Endothelial cell of umbilical vein (primary cell): Measurements from ENCODE around the gene FANK1. TPM values are rescaled to one million over a fixed set of nuclear protein-coding genes. Genes with fewer than 3 reads are reported as not detected.

Experiments
- BruUV-seq: library from RNA; stranded (reverse); fragments of 400-500 nt; replicated peaks from 2 replicates; lab custom pipeline; 2021; lab: Mats Ljungman, UMichigan
- CTCF ChIA-PET: fragments of 300-600, 350-600 bp; sonication (Branson Sonifier 250); formaldehyde crosslinking; loops from one replicate; lab custom pipeline; 2021; ENCODE audit warnings: antibody characterized with exemption, inconsistent platforms; lab: Charles Lee
- POLR2A ChIA-PET: fragments of 300-600, 350-600 bp; sonication (Branson Sonifier 250); formaldehyde crosslinking; loops from one replicate; lab custom pipeline; 2021; ENCODE audit warnings: antibody characterized with exemption, inconsistent platforms; lab: Charles Lee
- DNase-seq: peaks from one replicate; pipeline ENCODE4 v3.0.0-alpha.2; 2011; ENCODE audit warnings: low read depth, low spot score
- FAIRE-seq: peaks from 2 replicates; lab custom pipeline; 2011; peaks lifted over from hg19 to GRCh38; lab: Jason Lieb, UNC
- H2AFZ ChIP-seq: 2 replicates; pipeline ENCODE4 v1.6.0; 2012; ENCODE audit warnings: low read depth, low read length, control low read depth, inconsistent platforms
- H3K27ac ChIP-seq: 2 replicates; pipeline ENCODE4 v1.5.1; 2011; ENCODE audit warnings: low read depth, mild to moderate bottlenecking, control low read depth, low read length, moderate library complexity; ENCODE audit not compliant: insufficient read depth
- H3K27me3 ChIP-seq, 2 experiments: 2 replicates each; pipeline versions ENCODE4 v1.6.0 to v1.6.1; 2011; ENCODE audit warnings: low read length in 2 of 2, mixed read lengths in 1 of 2; ENCODE audit not compliant: control insufficient read depth in 2 of 2, insufficient read depth in 2 of 2
- H3K36me3 ChIP-seq, 2 experiments: 2 replicates in 1 of 2; 3 replicates in 1 of 2; pipeline ENCODE4 v1.5.1; 2011; ENCODE audit warnings: low read length in 2 of 2, mild to moderate bottlenecking in 1 of 2, moderate library complexity in 1 of 2; ENCODE audit not compliant: control insufficient read depth in 2 of 2, insufficient read depth in 2 of 2; ENCODE audit errors: extremely low read depth in 1 of 2
- H3K4me1 ChIP-seq: 3 replicates; pipeline ENCODE4 v1.5.1; 2011; ENCODE audit warnings: mild to moderate bottlenecking, low read length; ENCODE audit not compliant: control insufficient read depth, insufficient read depth; ENCODE audit errors: extremely low read depth
- H3K4me2 ChIP-seq: 2 replicates; pipeline ENCODE4 v1.6.1; 2011; ENCODE audit warnings: low read length, control low read depth, mixed read lengths; ENCODE audit not compliant: insufficient read depth
- H3K4me3 ChIP-seq, 3 experiments: fragments of 200-600 bp in 1 of 3; sonication (generic), shearing (Covaris generic) in 1 of 3; replicated peaks in 1 of 3; 2 replicates each; pipeline ENCODE4 v1.5.1; 2011 to 2016; ENCODE audit warnings: control low read depth in 3 of 3, low read length in 3 of 3, mild to moderate bottlenecking in 2 of 3, inconsistent platforms in 1 of 3, low read depth in 1 of 3, moderate library complexity in 1 of 3; ENCODE audit not compliant: insufficient read depth in 1 of 3
- H3K79me2 ChIP-seq: 2 replicates; pipeline ENCODE4 v1.6.0; 2012; ENCODE audit warnings: low read length, inconsistent platforms; ENCODE audit not compliant: control insufficient read depth, insufficient read depth
- H3K9ac ChIP-seq: replicated peaks from 2 replicates; pipeline ENCODE3; 2011; ENCODE audit warnings: low read length, control low read depth; ENCODE audit not compliant: insufficient read depth; ENCODE audit errors: extremely low read depth
- H3K9me1 ChIP-seq: replicated peaks from 3 replicates; pipeline ENCODE4 v1.6.0; 2011; ENCODE audit warnings: mild to moderate bottlenecking, low read length; ENCODE audit not compliant: control insufficient read depth, insufficient read depth; ENCODE audit errors: extremely low read depth
- H3K9me3 ChIP-seq: replicated peaks from 2 replicates; pipeline ENCODE4 v1.5.1; 2012; ENCODE audit warnings: low read length, inconsistent platforms; ENCODE audit not compliant: control insufficient read depth, insufficient read depth
- H4K20me1 ChIP-seq: replicated peaks from 2 replicates; pipeline ENCODE3; 2011; ENCODE audit warnings: mild to moderate bottlenecking, low read length; ENCODE audit not compliant: control insufficient read depth, insufficient read depth; ENCODE audit errors: extremely low read depth
- CTCF ChIP-seq, 2 donors: IDR thresholded peaks; 1 replicate in 1 of 2; 2 replicates in 1 of 2; pipeline ENCODE4 v1.5.1; 2011; ENCODE audit warnings: low read length in 2 of 2, mild to moderate bottlenecking in 2 of 2, moderate library complexity in 2 of 2, control low read depth in 1 of 2, inconsistent platforms in 1 of 2, low read depth in 1 of 2; ENCODE audit not compliant: insufficient read depth in 1 of 2; ENCODE audit errors: extremely low read depth in 1 of 2
- EZH2 ChIP-seq: IDR thresholded peaks from 2 replicates; pipeline ENCODE4 v1.6.1; 2012; ENCODE audit warnings: borderline replicate concordance, low read depth, mild to moderate bottlenecking, moderate library complexity, low read length, inconsistent platforms; ENCODE audit not compliant: severe bottlenecking
- FOS ChIP-seq: IDR thresholded peaks from 2 replicates; pipeline ENCODE4 v1.6.1; 2011; ENCODE audit warnings: mild to moderate bottlenecking, low read length, moderate library complexity, borderline replicate concordance; ENCODE audit not compliant: insufficient read depth
- GATA2 ChIP-seq: IDR thresholded peaks from 2 replicates; pipeline ENCODE4 v1.7.0; 2011; ENCODE audit warnings: low read depth, mild to moderate bottlenecking, moderate library complexity, mixed read lengths, low read length; ENCODE audit not compliant: insufficient read length, insufficient read depth
- JUN ChIP-seq: IDR thresholded peaks from 2 replicates; pipeline ENCODE4 v1.6.1; 2011; ENCODE audit warnings: borderline replicate concordance, low read depth; ENCODE audit not compliant: insufficient read length, insufficient read depth
- MAX ChIP-seq: IDR thresholded peaks from 2 replicates; pipeline ENCODE4 v1.6.1; 2011; ENCODE audit not compliant: insufficient read depth, insufficient read length
- MYC ChIP-seq: IDR thresholded peaks from one replicate; pipeline ENCODE4 v1.6.1; 2011; ENCODE audit warnings: mild to moderate bottlenecking, low read depth, low read length
- POLR2A ChIP-seq: IDR thresholded peaks from 2 replicates; pipeline ENCODE4 v1.6.1; 2012; ENCODE audit warnings: low read depth, mild to moderate bottlenecking, control low read depth, low read length
- POLR2AphosphoS5 ChIP-seq: IDR thresholded peaks from 2 replicates; pipeline ENCODE4 v1.6.1; 2012; ENCODE audit warnings: low read depth, mild to moderate bottlenecking, control low read depth, low read length, moderate library complexity; ENCODE audit not compliant: insufficient read depth
- dilution Hi-C: fragments of 300-500 bp; cut with MboI; formaldehyde crosslinking; loops from one replicate; pipeline ENCODE4 v1.15.0; 2019; ENCODE audit warnings: low sequenced_read_pairs; ENCODE audit not compliant: extremely low pct_ligation_motif_present
- intact Hi-C: fragments of 100-400 bp; cut with micrococcal nuclease; formaldehyde crosslinking; loops from one replicate; pipeline ENCODE4 v1.10.0; 2022
- polyA plus RNA-seq, 4 experiments: library from polyadenylated mRNA; depleted of rRNA in 3 of 4; stranded (reverse) in 3 of 4; unstranded in 1 of 4; fragments of >200 nt; gene quantifications; 2 replicates each; pipeline versions ENCODE4 v1.2.1 to v1.2.3, GENCODE V29; 2011 to 2012; ENCODE audit warnings: missing spikeins in 1 of 4
- total RNA-seq: library from RNA; stranded (reverse); gene quantifications from 2 replicates; pipeline ENCODE4 v1.2.3, GENCODE V29; 2021

FANK1 gene
- total and polyA plus RNA-seq, 2 donors (not counting 3 experiments of a cell fraction or from before 2014, with no cell fraction given), result 1.6 to 1.9 TPM

GRCh38 chr10:125850766-125851731, 45.3 kb upstream of the FANK1 start:
- POLR2A ChIA-PET, result interaction anchor here (0.7 kb wide), 1 partner anchor 13 kb away, joined by 4 read pairs; no protein-coding TSS in a partner anchor

More at GRCh38 chr10:125850766-125851731, 45.3 kb upstream of the FANK1 start:
- H3K9ac ChIP-seq, result no peak overlapping the region
- H2AFZ ChIP-seq, result no peak overlapping the region
- no peak for TF ChIP-seq EZH2
- TF ChIP-seq JUN, result no peak
- no peak for TF ChIP-seq CTCF (IDR thresholded peaks at IDR 0.05; ENCODE audit: extremely low read depth in 1 of 2, insufficient read depth in 1 of 2, low read depth in 1 of 2, low read length in 2 of 2)
- no peak for TF ChIP-seq POLR2AphosphoS5
- no peak for TF ChIP-seq POLR2A
- no peak for TF ChIP-seq GATA2
- no peak for TF ChIP-seq MAX
- no peak for TF ChIP-seq FOS
- no peak for TF ChIP-seq MYC
- BruUV-seq, result no TSS peak
- H3K27ac ChIP-seq, result no peak overlapping the region
- DNase-seq (no peak), FAIRE-seq (no peak)
- H3K4me2 ChIP-seq, result no peak overlapping the region
- dilution Hi-C loops (no loop called here), intact Hi-C loops (no loop called here)
- no peak overlapping the region for H3K4me3 ChIP-seq
- no peaks in the 10 kb centered on the region for H4K20me1 ChIP-seq
- peaks cover 2% of the 10 kb centered on the region for H3K4me1 ChIP-seq
- peaks cover 4% of the 10 kb centered on the region in 2 experiments for H3K36me3 ChIP-seq
- H3K27me3 ChIP-seq, result no peaks in the 10 kb centered on the region
- no peaks in the 10 kb centered on the region for H3K9me1 ChIP-seq
- CTCF ChIA-PET, result no interaction called here
- H3K79me2 ChIP-seq, result no peaks in the 10 kb centered on the region
- no peaks in the 10 kb centered on the region for H3K9me3 ChIP-seq
